HG02678 (cell line): ENCODE measurements around the gene SPATA46.

Experiments used
- ATAC-seq: cut with Tn5 transposase; IDR thresholded peaks from one replicate; pipeline ENCODE4 v1.9.1; 2021; ENCODE audit warnings: mild to moderate bottlenecking, moderate library complexity; ENCODE audit not compliant: unreplicated experiment

SPATA46 gene

DNA sequence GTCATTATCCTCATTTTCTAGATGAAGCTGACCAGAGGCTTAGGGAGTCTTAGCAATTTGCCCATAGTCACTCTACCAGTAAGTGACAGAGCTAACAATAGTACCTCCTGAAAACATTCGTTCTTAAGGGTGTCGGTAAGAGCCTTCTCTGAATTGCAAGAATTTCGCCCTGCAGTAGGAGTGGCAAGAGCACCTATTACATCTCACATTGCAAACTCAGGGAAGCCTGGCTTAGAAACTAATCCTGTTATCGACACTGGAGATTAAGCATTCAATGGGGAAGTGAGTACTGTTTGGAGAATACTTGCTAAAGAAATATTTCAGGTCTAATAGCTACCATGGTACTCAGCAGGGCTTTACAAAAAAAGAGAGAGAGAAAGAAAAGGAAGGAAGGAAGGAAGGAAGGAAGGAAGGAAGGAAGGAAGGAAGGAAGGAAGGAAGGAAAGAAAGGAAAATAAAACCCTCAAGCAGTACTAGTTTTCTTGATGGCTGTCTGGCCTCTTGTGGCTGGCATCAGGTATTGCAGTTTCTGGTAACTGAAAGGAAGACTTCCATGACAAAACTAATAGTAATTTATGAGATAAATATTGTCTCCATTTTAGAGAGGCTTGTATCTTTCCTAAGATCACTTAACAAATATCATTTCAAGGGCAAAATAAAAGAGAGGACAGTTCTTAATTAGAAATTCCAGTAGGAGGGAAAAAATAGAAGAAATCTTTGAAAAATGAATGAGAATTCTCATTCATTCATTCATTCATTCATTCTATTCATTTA is 15.3 kb upstream of the SPATA46 start:
- no peak for ATAC-seq

DNA sequence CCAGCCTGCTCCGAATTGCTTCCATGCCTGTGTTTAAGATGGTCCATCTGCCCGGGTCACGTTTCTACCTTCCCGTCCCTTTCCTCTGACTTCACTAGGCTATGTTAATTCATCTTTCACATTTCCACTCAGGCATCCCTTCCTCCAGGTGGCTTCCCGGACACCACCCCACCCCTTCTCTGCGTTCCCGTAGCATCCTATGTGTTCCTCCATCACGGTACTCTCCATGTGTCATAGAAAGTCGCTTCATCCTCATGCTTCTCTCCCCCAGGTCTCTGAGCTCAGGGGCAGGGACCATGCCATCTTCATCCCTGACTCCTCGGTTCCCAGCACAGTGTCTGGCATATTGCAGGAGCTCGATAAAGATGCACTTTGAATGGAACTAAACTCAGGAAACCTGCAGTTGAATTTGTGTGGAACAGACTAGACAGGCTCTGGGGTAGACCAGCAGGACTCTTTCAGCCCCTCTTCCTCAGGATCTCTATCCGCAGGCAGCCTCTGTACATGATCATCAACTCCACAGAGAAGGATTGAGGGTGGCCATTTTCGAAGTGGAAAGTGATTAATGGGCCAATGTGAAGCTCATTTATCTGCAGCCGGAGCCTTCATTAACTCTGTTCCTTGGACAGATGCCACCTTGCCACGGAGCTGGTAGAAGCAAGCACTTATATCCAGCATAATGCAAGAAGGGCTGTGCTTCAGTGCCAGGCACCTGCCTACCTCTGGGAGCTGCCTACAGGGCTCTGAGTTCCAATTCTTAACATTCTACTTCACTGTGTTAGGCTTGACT is 13.9 kb upstream of the SPATA46 start:
- no peak for ATAC-seq

DNA sequence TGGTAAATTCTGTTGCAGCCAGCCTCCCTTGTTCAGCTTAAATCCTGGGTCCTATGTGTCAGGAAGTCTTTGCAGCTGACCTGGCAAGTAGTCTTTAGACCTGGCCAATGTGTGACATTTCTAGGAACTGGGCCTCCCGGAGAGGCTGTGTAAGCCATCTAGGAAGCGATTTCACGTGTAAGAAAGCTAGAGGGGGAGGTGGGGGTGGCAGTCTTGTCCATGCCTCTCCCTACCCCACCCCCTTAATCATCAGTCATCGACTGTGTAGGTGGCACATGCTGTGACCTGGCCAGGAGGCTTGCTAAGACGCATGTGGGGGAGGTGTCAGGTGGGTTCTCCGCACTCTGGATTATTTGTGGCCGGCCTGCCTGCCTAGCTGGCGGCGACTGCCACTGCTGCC is 13.3 kb upstream of the SPATA46 start:
- no peak for ATAC-seq

DNA sequence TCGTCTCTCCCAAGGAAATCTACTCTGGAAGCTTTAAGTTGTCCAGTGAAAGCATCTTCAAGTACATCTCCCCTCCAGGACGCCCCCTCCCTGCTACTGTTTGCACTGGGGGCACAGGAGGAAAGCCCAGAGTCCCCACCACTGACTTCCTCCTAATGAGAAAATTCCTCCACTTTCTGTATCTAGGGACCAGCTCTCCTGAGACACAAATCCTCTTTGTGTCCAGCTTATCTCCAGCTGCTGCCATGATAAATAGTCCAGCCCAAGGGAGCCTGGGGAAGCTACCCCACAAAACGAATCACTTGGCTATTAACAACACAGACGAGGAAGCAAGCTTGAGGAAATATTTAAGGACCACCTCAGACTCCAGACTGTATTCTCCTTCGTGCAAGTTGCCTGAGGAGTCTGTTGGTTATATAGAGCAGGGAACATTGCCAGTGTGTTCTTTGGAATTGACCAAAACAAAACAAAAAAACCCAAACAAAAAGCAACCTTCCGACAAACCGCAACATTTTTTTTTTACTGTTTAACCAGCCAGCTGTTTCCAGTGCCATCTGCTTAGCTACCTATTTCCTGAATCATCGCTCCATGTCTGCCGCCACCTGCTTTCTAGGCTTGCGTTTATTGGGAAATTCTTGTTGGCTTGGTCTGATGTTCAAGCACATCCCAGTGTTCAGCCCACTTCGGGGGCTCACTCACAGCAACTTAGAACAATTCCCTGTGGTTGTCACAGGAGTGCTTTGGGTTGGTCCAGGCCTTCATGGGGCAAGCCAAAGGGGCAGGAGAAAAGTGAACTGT is 12.6 kb upstream of the SPATA46 start:
- ATAC-seq: peak; percentile 52

DNA sequence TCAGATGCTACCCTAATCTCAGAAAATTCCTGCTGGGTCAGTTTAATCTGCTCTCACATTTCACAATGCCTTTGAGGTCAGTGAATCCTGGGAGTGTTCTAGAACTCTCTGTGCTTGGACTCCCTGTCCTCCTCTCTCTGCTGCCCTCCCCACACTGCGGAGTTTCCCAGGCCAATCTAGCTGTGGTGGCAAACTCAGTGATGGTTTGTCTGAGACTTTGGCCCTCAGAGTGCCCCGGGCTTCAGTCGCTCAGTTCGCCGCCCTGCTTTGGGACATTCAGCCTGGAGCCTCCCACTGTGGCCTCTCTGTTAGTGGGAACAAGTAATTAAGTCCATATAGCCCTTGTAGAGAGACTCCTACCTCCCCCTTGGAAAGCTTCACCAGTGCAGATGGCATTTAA is 12.0 kb upstream of the SPATA46 start:
- no peak for ATAC-seq

DNA sequence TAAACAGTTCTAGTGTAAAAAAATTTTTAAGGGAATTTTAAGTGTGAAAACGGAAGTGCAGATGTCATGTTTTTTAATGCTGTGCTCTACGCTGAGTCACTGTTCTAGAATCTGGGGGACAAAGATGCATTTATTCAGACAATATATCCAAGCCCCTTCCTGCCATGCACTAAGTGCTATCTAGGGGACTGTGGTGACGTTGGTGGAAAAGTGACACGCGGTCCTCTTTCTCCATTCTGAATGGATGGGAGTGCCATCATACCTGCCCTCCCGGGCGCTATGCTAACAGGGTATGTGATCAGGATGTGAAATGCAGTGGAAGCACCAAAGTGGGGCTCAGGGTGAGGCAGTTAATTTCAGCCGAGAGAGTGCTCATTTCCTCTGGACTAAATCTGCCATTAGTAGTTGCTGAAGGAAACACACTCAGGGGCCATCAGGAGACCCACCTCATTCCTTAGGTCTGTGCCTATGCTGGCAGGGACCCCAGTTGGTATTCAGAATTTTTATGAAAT is 11.5 kb upstream of the SPATA46 start:
- ATAC-seq: no peak

DNA sequence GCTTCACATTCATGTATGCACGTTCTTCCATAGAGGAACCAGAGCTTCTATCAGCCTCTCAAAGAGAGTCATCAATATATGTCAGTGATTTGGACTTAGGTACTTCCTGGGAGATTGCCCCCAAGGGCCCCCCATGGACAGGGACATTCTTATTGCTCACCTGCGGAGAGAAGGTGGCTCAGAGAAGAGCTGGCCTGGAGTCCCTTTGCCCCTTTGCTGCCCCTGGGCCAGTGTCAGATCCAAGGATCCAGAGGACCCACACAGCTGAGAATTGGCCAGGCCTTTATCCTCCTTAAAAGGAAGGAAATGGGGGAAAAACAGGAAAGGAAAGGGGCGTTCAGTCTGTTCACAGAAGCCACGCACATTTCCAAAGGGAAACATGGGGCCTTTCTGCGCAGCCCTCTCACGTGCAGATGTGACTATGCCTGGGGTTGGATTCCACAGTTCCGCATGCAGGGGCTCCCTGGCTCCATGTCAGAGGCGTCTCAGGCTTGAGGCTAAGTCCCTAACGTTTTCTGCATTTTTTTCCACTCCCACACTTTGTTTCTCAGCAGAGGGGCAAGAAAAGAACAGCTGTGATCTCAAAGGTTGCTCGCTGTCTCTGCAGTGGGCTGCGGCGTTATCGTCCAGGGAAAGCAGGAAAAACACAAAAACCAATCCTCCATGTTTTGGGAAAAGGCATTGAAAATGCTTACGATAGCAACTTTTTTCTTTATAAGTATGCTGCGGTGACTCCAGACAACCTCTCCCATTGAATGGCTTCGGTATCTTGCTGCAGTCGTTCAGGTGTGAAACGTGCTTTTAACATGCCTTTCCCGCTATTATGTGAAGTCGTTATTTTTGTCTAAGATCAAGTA is 10.8 kb upstream of the SPATA46 start:
- no peak for ATAC-seq

DNA sequence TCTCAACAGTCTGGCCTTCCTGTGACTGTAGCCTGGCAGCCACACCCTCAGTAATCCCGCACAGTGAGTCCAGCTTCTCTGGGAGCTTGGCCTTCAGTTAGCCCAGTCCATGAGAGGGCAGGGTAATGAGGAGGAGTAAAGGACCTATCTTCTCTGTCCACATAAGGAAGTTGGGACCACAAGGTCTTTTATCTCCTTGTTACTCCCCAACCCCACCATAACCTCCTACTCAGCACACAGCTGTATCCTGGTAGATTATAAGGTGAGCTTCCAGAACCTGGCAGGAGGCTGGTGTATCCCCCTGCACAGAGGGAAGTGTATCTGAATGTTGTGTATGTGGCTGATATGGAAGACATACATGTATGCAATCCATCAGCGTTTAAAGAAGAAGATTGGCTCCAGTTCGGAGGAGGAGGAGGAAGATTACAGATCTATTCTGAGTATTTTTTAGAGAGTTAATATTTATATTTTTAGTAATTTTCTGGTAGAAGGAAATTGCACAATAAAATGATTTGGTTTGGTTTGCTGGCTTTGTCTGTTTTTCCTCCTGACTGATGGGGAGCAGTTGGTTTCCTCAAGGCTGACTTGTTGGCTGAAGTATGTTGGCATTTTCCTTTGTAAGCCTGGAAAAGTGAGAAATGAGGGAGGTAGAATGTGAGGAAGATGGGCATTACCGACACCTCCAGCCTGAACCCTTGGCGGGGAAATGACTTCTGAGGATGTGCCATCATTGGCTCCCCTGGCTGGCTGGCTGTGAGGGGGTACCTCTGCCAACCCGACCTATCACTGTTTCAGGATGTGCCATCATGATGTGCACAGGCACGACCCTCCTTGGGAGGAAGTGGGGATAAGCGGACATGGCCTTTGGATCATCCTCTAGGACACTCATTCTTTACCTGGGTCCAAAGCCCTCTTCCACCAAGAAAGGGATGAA is 9.9 kb upstream of the SPATA46 start:
- ATAC-seq: no peak

DNA sequence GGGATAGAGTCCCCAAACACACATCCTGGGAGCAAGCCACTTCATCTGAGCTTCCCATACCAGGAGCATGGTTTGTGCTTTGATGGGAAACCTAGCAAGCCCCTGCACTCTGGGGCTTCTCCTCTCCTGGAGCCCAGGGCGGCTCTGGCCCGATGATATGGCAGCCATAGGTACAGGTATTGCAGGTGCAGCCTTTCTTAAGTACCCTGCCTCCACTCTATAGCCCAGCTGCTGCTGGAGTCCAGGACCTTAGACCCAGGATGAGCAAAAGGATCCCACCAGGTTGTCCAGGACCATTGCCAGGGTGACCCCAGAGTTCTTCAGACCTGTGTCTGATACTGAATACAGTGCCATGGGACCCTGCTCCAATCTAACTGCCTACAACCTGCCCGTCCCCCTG is 9.0 kb upstream of the SPATA46 start:
- ATAC-seq: no peak

DNA sequence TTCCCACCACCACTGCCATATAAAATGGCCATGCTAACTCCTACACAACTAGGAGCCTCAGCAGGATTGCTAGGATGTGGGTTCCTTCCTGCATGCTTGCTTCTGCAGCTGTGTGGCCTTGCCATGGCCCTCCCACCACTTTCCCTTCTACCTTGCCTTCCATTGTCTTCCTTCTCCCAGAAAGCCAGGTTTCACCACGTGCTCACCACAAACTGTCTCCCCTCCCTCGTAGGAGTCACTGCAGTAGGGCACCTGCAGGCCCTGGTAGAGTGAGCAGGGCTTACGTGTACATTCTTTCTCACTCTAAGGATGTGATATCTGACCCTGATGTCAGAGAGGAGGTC is 8.6 kb upstream of the SPATA46 start:
- no peak for ATAC-seq

DNA sequence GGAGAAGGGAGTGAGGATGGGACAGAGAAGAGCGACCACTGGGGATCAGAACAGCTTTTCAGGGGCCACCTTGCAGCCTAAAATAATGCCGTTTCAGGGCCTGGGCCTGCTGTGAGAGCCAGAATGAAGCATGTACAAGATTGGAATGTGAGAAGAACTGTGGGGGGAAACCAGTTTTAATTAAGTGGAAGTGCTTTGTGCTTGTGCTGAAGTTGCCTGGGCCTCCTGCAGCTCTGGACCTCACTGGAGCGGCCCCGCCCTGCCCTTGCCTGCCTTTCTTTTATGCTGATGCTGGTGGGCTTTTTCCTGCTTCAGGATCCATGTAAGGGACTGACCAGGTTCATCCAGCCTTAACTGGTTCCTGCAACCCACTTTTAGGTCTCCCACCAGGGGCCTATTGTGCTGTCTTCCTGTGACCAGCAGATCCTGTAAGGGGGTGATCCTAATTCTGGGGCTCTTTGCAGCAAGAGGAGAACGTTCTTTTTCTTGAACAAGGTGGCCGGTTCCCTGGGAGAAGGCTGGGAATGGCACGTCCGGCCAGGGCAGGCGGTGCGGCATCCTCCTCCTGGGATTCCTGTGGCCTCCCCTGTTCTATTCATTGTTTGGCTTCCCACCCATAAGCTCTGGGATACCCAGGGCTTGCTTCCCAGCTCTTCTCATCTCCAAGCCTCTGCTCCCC is 8.1 kb upstream of the SPATA46 start:
- ATAC-seq: no peak

DNA sequence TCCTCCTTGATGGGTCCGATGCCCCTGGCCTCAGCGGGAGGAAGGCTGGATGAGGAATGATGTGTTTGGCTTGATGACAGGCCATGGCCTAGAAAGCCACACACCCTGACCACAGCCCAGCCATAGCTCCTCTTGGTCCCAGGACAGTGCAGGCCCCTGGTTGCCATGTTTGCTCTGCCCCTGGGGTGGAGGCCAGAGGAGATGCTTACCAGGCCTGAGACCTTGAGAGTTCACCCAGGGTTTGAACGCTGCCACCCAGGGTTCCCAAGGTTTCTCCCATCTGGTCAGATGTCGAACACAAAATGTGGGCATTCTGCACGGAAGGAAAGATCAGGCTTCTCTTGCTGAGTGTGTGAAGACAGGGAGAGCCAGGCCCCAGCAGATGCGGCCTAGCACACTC is 7.5 kb upstream of the SPATA46 start:
- ATAC-seq: no peak

DNA sequence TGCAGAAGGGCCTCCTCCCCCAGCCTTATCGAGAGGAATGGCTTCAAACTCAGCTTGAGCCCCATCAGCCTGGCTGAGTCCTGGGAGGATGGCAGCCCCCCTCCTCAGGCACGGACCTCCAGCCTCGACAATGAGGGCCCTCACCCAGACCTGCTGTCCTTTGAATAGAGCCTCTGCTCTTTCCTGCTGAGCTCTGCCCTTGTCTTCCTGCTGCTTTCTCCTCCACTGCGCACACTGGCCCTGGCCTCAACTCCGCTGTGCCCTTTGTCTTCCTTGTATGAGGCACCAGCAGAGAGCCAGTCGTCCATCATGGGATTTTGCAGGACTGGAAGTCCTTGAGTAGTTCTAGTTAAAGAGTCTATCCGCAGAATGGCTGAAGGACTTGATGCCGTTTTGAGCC is 6.9 kb upstream of the SPATA46 start:
- ATAC-seq: no peak

DNA sequence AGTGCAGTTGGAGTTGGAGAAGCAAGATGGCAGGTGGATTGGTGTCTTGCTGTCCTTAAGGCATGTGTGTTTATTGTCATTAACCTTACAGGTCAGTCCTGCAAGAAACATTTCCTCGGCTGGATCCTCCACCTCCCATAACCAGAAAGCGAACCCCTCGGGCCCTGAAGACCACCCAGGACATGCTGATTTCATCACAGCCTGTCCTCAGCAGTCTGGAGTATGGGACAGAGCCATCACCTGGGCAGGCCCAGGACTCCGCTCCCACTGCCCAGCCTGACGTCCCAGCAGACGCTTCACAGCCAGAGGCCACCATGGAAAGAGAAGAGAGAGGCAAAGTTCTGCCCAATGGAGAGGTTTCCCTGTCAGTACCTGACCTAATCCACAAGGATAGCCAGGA is 6.4 kb upstream of the SPATA46 start:
- ATAC-seq: no peak

DNA sequence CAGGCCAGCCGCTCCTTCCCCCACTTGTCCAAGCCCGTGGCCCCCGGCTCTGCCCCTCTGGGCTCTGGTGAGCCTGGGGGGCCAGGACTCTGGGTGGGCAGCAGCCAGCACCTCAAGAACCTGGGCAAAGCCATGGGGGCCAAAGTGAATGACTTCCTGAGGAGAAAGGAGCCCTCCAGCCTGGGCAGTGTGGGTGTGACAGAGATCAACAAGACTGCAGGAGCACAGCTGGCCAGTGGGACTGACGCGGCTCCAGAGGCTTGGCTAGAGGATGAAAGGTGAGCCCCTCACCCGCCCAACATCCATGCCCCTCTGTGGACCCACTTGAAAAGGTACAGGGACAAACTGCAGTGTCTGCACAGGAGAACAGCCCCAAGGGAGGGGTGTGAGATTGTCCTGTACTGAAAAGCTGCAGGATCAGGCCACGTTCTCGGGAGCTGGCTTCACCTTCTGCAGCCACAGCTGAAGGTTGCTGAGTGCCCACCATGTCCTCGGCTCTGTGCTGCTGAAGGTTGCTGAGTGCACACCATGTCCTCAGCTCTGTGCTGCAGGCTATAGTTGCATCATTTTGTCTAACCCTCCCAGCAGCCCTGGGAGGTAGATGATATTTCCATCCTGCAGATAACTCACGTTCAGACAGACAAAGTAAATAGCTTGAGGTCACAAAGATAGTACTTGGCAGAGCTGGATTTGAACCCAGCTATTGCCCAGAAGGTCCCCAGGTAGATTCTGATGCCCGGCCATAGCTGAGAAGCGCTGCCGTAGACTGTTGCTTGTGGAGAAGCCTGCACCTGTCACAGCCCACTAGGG is 5.5 kb upstream of the SPATA46 start:
- ATAC-seq: no peak

DNA sequence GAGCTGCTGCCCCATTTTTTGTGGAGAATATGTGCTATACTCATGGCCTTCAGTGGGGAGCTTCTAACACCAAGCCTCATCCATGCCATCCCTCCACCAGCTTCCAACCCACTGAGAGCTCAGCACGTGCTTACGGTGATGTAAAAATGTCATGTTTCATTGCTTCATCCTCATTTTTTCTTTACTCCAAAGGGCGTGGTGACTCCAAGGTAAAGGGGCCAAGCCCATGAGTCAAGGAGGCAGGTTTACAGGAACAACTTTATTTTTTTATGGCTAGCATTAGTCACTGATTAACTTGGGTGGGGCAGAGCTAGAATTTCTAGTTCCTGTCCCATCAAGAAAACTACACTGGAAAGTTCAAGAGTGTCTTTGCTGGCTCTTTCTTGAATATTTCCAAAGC is 4.7 kb upstream of the SPATA46 start, which contains the start of gene C1orf226:
C1orf226 (plus strand) TSS at position 346 of the 400 bp plus-strand sequence. CDS start 174 bp downstream, outside the sequence.
- no peak for ATAC-seq

DNA sequence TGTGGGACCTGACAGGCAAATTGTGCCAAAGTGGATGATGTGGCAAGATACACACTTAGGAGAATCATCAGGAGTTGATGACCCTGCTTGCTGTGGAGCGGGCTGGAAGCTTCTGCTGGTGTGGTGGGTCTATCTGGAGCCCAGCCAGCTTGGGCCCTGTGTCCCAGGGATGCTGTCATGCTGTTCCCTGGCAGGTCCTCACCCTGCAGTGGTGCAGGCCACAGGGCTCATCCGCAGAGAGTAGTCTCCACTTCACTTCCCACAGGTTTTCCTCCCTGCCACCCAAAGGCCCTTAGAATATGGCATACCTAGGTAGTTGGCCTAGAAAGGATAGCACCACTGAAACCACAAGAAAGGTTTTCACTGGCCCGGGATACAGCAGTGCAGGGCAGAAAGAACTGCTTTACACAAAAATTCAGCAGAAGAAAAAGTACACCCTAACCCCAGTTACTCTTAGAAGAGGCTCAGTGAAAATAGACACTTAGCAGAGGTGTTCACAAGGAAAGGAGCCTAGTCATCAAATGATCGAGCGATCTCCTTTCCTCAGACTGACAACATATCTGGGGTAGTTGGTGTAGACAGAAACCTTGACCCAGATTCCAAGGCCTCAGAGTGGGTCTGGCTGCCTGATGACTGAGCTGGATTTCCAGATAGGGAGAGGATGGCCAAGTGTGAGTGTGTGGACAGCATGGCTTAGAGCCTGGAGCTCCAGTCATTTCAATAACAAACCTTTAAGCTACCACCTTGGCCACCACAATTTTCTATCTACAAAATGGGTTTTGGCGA is 3.6 kb upstream of the SPATA46 start:
- no peak for ATAC-seq
